Epithelial cell of esophagus (primary cell): ENCODE results near the gene FBXO3.

Experiments used
- DNase-seq: peaks from one replicate; pipeline ENCODE4 v3.0.0; 2010; ENCODE audit warnings: low read depth
- H3K4me3 ChIP-seq: 2 replicates; pipeline ENCODE4 v1.5.1; 2011; ENCODE audit warnings: mild to moderate bottlenecking, low read length, control low read depth
- CTCF ChIP-seq: IDR thresholded peaks from 2 replicates; pipeline ENCODE4 v1.5.1; 2011; ENCODE audit warnings: low read depth, mild to moderate bottlenecking, low read length, control low read depth, inconsistent platforms; ENCODE audit not compliant: insufficient read depth; ENCODE audit errors: missing control alignments

FBXO3 gene

GRCh38 chr11:33772300-33772699 is 2.0 kb downstream of the FBXO3 start:
- peak; percentile 22 for TF ChIP-seq CTCF
- no peak overlapping the region for H3K4me3 ChIP-seq
- peak; percentile 96 for DNase-seq

GRCh38 chr11:33770236-33770635 is 4.1 kb downstream of the FBXO3 start:
- no peak for DNase-seq

GRCh38 chr11:33769542-33769941 is 4.8 kb downstream of the FBXO3 start:
- DNase-seq = peak; percentile 92
- H3K4me3 ChIP-seq = no peak overlapping the region
- no peak for TF ChIP-seq CTCF

More at GRCh38 chr11:33770236-33770635, 4.1 kb downstream of the FBXO3 start:
- H3K4me3 ChIP-seq = no peak overlapping the region
- no peak for TF ChIP-seq CTCF

GRCh38 chr11:33767624-33768023 is 6.7 kb downstream of the FBXO3 start:
- no peak for DNase-seq
- TF ChIP-seq CTCF = no peak
- no peak overlapping the region for H3K4me3 ChIP-seq

GRCh38 chr11:33766085-33766484 is 8.2 kb downstream of the FBXO3 start:
- no peak overlapping the region for H3K4me3 ChIP-seq
- TF ChIP-seq CTCF = no peak
- no peak for DNase-seq

GRCh38 chr11:33761471-33761870 is 12.8 kb downstream of the FBXO3 start:
- no peak for DNase-seq
- H3K4me3 ChIP-seq = no peak overlapping the region
- TF ChIP-seq CTCF = no peak

- DNase-seq = no peak
- no peak overlapping the region for H3K4me3 ChIP-seq
- TF ChIP-seq CTCF = no peak
These were observed 20.9 kb downstream of the FBXO3 start for GRCh38 chr11:33753304-33753967.
